GM18508 (cell line): ENCODE results near the gene TLR4.

Experiments
- ATAC-seq: cut with Tn5 transposase; IDR thresholded peaks from one replicate; pipeline ENCODE4 v1.9.1; 2021; ENCODE audit warnings: moderate number of reproducible peaks; ENCODE audit not compliant: insufficient read depth, unreplicated experiment

Gene TLR4

GRCh38 chr9:117709936-117710335 is 5.7 kb downstream of the TLR4 start:
- no peak for ATAC-seq

GRCh38 chr9:117714282-117714681 is 10.1 kb downstream of the TLR4 start:
- no peak for ATAC-seq

GRCh38 chr9:117715411-117715989 is 11.3 kb downstream of the TLR4 start:
- no peak for ATAC-seq

- ATAC-seq = peak; percentile 99
These were observed 13.9 kb downstream of the TLR4 start for GRCh38 chr9:117718085-117718484.

GRCh38 chr9:117718701-117719100 is 14.5 kb downstream of the TLR4 start:
- ATAC-seq = no peak

GRCh38 chr9:117719161-117719920 is 15.1 kb downstream of the TLR4 start:
- no peak for ATAC-seq

- no peak for ATAC-seq
These were observed 15.9 kb downstream of the TLR4 start for GRCh38 chr9:117720066-117720465.

- ATAC-seq = no peak
These were observed 16.4 kb downstream of the TLR4 start for GRCh38 chr9:117720555-117720954.

- ATAC-seq = no peak
These were observed 16.8 kb downstream of the TLR4 start for GRCh38 chr9:117720987-117721386.

GRCh38 chr9:117722108-117722761 is 18.0 kb downstream of the TLR4 start:
- ATAC-seq = no peak

GRCh38 chr9:117723986-117724625 is 19.9 kb downstream of the TLR4 start:
- no peak for ATAC-seq

GRCh38 chr9:117725426-117725887 is 21.3 kb downstream of the TLR4 start:
- no peak for ATAC-seq

- ATAC-seq = no peak
These were observed 25.2 kb downstream of the TLR4 start for GRCh38 chr9:117729375-117729774.

- no peak for ATAC-seq
These were observed 28.3 kb downstream of the TLR4 start for GRCh38 chr9:117732494-117732893.

- no peak for ATAC-seq
These were observed 29.3 kb downstream of the TLR4 start for GRCh38 chr9:117733465-117733864.

- ATAC-seq = no peak
These were observed 29.9 kb downstream of the TLR4 start for GRCh38 chr9:117734082-117734481.

- ATAC-seq = no peak
These were observed 30.5 kb downstream of the TLR4 start for GRCh38 chr9:117734523-117735314.

GRCh38 chr9:117737721-117738226 is 33.6 kb downstream of the TLR4 start:
- ATAC-seq = no peak

- ATAC-seq = no peak
These were observed 35.0 kb downstream of the TLR4 start for GRCh38 chr9:117739206-117739605.
